OCI-LY7 (cell line): Measurements from ENCODE around the gene TYW1. TPM values are rescaled to one million over a fixed set of nuclear protein-coding genes. Genes with fewer than 3 reads are reported as not detected.
"Not testable (repeated sequence)": the region's sequence is repeated elsewhere in the genome, so short reads cannot be mapped to it uniquely, and the experiment has no call there.

Source experiments
- BruUV-seq: library from RNA; stranded (reverse); fragments of 400-500 nt; replicated peaks from 2 replicates; lab custom pipeline; 2021; lab: Mats Ljungman, UMichigan
- CTCF ChIA-PET: fragments of 300-600 bp; sonication (Branson Sonifier 250); formaldehyde crosslinking; loops from one replicate; lab custom pipeline; 2022; ENCODE audit warnings: antibody characterized with exemption; ENCODE audit not compliant: unreplicated experiment; lab: Charles Lee
- POLR2A ChIA-PET: fragments of 300-600 bp; sonication (Branson Sonifier 250); formaldehyde crosslinking; loops from one replicate; lab custom pipeline; 2022; ENCODE audit warnings: antibody characterized with exemption; lab: Charles Lee
- DNase-seq: peaks from one replicate; pipeline ENCODE4 v3.0.0-alpha.2; 2015; ENCODE audit warnings: low spot score
- H2AFZ ChIP-seq: fragments of 200-600 bp; sonication (generic), shearing (Covaris generic); 2 replicates; pipeline ENCODE4 v1.6.1; 2014; ENCODE audit warnings: mild to moderate bottlenecking, antibody characterized with exemption, low read length, moderate library complexity
- H3K27ac ChIP-seq: fragments of 200-600 bp; sonication (generic); 2 replicates; pipeline ENCODE4 v1.5.1; 2014; ENCODE audit warnings: mixed run types, low read depth, mild to moderate bottlenecking, moderate library complexity, low read length, inconsistent platforms; ENCODE audit not compliant: poor library complexity, severe bottlenecking
- H3K36me3 ChIP-seq: fragments of 200-600 bp; sonication (generic); 2 replicates; pipeline ENCODE4 v1.6.1; 2014; ENCODE audit warnings: mild to moderate bottlenecking, antibody characterized with exemption, low read length, moderate library complexity, mixed read lengths; ENCODE audit not compliant: insufficient read depth
- H3K4me1 ChIP-seq: fragments of 200-600 bp; sonication (generic); 2 replicates; pipeline ENCODE4 v1.5.1; 2014; ENCODE audit warnings: mild to moderate bottlenecking, low read length; ENCODE audit not compliant: insufficient read depth, poor library complexity, severe bottlenecking
- H3K4me2 ChIP-seq: fragments of 200-600 bp; sonication (generic); 2 replicates; pipeline ENCODE4 v1.6.1; 2014; ENCODE audit warnings: mild to moderate bottlenecking, low read length
- H3K4me3 ChIP-seq: fragments of 200-600 bp; sonication (generic); 2 replicates; pipeline ENCODE4 v1.5.1; 2014; ENCODE audit warnings: mild to moderate bottlenecking, low read depth, low read length; ENCODE audit not compliant: poor library complexity, severe bottlenecking
- H3K79me2 ChIP-seq: fragments of 200-600 bp; sonication (generic); 2 replicates; pipeline ENCODE4 v1.6.1; 2016; ENCODE audit warnings: low read depth, mild to moderate bottlenecking, low read length, moderate library complexity, mixed read lengths; ENCODE audit not compliant: insufficient read depth
- H3K9me2 ChIP-seq: fragments of 200-600 bp; sonication (generic); 2 replicates; pipeline ENCODE4 v1.6.1; 2016; ENCODE audit warnings: mild to moderate bottlenecking, low read length, mixed read lengths; ENCODE audit not compliant: insufficient read depth
- H3K9me3 ChIP-seq: fragments of 200-600 bp; sonication (generic); 2 replicates; pipeline ENCODE4 v1.6.1; 2014; ENCODE audit warnings: mild to moderate bottlenecking, mixed run types, low read length, mixed read lengths
- H4K20me1 ChIP-seq: fragments of 200-600 bp; sonication (generic); 2 replicates; pipeline ENCODE4 v1.6.1; 2014; ENCODE audit warnings: mild to moderate bottlenecking, antibody characterized with exemption, low read length, moderate library complexity, mixed read lengths; ENCODE audit not compliant: insufficient read depth
- intact Hi-C: fragments of 100-400 bp; cut with micrococcal nuclease; formaldehyde crosslinking; loops from one replicate; pipeline ENCODE4 v1.10.0; 2022; ENCODE audit not compliant: unreplicated experiment
- total RNA-seq, 2 experiments: library from RNA; depleted of rRNA in 1 of 2; stranded (reverse); fragments of >200 nt in 1 of 2; shearing (Covaris generic) in 1 of 2; gene quantifications; 2 replicates each; pipeline ENCODE4 v1.2.3, GENCODE V29; 2014 to 2022

The TYW1 gene
- total RNA-seq, 2 experiments from 2014 or later: 17.3 to 22.3 TPM

DNA sequence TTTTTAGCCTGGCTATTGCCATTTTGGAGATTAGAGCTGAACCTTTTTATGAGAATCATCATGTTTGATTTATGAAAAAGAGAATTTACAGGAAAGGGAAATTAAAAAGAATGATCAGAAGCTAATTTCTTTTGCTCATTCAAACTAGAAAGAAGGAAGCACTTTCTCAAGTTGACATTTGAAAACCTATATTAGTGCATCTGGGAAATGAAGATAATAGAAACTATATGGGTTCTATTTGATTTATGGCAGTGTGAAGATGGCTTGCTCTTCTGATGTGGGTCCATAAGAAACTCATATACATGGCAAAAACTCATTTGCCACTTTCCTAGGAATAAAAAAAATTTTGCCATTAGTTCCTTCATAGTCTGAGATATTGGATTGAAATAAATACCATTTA, 152.5 kb downstream of the TYW1 start:
- POLR2A ChIA-PET, H3K4me2 ChIP-seq, CTCF ChIA-PET, H3K79me2 ChIP-seq, BruUV-seq, H3K9me2 ChIP-seq, H4K20me1 ChIP-seq, DNase-seq, H3K27ac ChIP-seq, H3K4me1 ChIP-seq, H2AFZ ChIP-seq, H3K36me3 ChIP-seq, H3K4me3 ChIP-seq, H3K9me3 ChIP-seq, intact Hi-C loops: not testable (repeated sequence)

DNA sequence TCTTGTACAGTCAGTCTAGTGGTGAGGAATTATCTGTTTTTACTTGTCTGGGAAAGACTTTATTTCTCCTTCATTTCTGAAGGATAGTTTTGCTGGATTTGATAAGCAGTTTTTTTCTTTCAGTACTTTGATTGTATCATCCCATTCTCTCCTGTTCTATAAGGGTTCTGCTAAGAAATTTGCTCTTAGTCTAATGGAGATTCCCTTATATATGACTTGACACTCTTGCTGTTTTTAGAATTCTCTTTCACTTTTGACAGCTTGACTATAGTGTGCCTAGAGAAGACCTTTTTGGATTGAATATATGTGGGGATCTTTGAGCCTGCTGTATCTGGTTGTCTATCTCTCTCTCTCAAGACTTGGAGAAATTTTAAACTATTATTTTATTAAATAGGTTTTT, 157.7 kb downstream of the TYW1 start:
- CTCF ChIA-PET: not testable (repeated sequence)

DNA sequence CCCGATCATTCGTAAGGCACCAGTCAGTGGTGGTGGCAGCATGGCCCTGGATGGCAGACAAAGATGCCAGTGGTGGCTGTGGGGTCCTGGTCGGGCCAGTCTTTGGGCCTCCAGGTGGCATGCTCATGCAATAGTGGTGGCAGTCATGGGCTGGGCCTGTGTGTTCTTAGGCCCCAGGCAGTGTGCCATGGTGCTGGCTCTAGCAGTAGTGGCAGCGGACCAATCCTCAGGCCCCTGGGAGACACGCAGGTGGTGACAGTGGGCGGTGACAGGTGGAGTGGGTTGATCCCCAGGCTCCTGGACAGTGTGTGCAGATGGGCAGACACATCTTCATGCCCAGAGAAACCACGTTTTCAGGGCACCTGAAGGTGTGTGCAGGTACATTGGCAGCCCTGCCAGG, 159.4 kb downstream of the TYW1 start:
- CTCF ChIA-PET: not testable (repeated sequence)

More for the DNA sequence above, 157.7 kb downstream of the TYW1 start:
- H3K36me3 ChIP-seq, H3K4me2 ChIP-seq, H3K4me3 ChIP-seq, DNase-seq, H3K9me3 ChIP-seq, H3K9me2 ChIP-seq, intact Hi-C loops, H4K20me1 ChIP-seq, POLR2A ChIA-PET, H3K4me1 ChIP-seq, H3K79me2 ChIP-seq, H2AFZ ChIP-seq, BruUV-seq, H3K27ac ChIP-seq: not testable (repeated sequence)

DNA sequence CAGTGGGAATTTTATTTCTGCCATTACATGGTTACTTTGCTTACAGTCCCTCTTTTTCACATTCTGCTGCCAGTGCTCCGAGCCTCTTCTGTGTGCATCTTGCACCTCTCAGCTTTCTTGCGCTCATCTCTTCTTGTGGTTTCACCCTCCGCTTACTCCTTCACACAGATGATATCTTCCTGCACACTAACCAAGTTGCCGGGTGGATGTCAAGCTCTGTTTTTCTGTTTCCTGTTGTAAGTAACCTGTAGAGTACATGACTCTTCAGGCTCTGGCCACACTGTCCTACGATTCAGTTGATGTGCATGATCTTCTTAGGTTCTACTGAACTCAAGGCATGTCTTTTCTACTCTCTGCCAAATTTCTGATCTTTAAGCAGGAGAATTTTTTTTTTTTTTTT, 166.7 kb downstream of the TYW1 start:
- CTCF ChIA-PET, POLR2A ChIA-PET, H3K36me3 ChIP-seq, H3K9me3 ChIP-seq, H3K79me2 ChIP-seq, H3K4me3 ChIP-seq, H3K4me1 ChIP-seq, H3K9me2 ChIP-seq, H2AFZ ChIP-seq, H3K27ac ChIP-seq, intact Hi-C loops, H4K20me1 ChIP-seq, H3K4me2 ChIP-seq, BruUV-seq: not testable (repeated sequence)
- DNase-seq: peak; percentile 3

More for the DNA sequence above, 159.4 kb downstream of the TYW1 start:
- DNase-seq, BruUV-seq, H3K36me3 ChIP-seq, H3K79me2 ChIP-seq, H3K27ac ChIP-seq, H3K9me3 ChIP-seq, H2AFZ ChIP-seq, intact Hi-C loops, H3K4me1 ChIP-seq, H3K9me2 ChIP-seq, POLR2A ChIA-PET, H4K20me1 ChIP-seq, H3K4me2 ChIP-seq, H3K4me3 ChIP-seq: not testable (repeated sequence)

DNA sequence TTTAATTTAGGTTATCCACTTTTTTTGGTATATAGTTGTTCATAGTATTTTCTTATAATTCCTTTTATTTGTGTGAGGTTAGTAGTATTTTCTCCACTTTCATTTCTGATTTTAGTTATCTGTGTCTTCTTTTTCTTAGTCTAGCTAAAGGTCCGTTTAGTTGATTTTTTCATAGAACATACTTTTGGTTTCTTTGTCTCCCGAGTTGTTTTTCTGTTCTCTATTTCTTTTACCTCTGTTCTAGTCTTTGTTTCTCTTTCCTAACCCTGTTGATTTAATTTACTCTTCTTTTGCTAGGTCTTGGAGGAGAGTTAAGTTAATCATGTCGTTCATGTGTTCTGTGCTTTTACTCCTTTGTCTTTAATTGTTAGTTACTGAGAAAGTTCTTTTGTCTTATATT, 174.5 kb downstream of the TYW1 start:
- H4K20me1 ChIP-seq, H3K27ac ChIP-seq, H3K4me2 ChIP-seq, H3K79me2 ChIP-seq, H3K36me3 ChIP-seq, CTCF ChIA-PET, H2AFZ ChIP-seq, H3K9me3 ChIP-seq, H3K9me2 ChIP-seq, DNase-seq, H3K4me1 ChIP-seq, BruUV-seq, intact Hi-C loops, H3K4me3 ChIP-seq: not testable (repeated sequence)
- POLR2A ChIA-PET: interaction anchor here (0.8 kb wide), 1 partner anchor 860 kb away, joined by 3 read pairs; no protein-coding TSS in a partner anchor
